ENCODE data around the gene ITGAV.

ITGAV gene

DNA sequence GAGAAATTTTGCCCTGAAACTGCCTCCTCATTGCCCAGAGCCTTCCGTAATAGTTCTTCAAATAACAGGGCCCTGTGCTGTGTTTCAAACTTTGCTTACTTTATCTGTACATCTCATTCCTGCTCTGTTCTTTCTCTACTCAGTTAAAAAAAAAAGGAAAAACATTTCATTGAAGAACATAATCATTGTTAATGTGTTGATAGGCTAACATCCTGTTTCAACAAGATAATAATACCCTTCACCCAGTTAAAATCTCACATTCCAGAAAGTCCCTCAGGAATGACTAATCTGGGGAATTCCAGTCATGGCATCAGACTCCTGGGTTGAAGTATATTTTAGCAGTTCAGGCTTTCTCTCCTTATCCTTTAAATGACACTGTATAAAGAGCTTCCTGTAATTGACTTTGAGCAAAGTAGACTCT lies 45.6 kb upstream of the ITGAV start:
- Histone ChIP-seq H4K20me1 (ENCODE audit: insufficient read depth, low read length) (no peaks in the 10 kb centered on the region), H3K36me3 (replicated peaks; ENCODE audit: low read depth, low read length) (no peaks in the 10 kb centered on the region), H3K27ac (ENCODE audit: low read length) (no peak overlapping the region), H3K27me3 (ENCODE audit: low read depth, low read length) (no peaks in the 10 kb centered on the region), H3K4me1 (ENCODE audit: low read length) (no peaks in the 10 kb centered on the region), H2AFZ (ENCODE audit: low read depth, low read length) (no peak overlapping the region), H3K4me2 (ENCODE audit: low read length) (no peak overlapping the region), H3K9ac (ENCODE audit: low read length) (no peak overlapping the region), H3K79me2 (ENCODE audit: low read length) (no peaks in the 10 kb centered on the region), H3K4me3 (ENCODE audit: low read length) (no peak overlapping the region), H3K9me3 (ENCODE audit: insufficient read depth, low read length) (no peaks in the 10 kb centered on the region)
- TF ChIP-seq EZH2phosphoT487 (IDR thresholded peaks at IDR 0.05; ENCODE audit: low read depth), result no peak
- TF ChIP-seq, protein P1, sequence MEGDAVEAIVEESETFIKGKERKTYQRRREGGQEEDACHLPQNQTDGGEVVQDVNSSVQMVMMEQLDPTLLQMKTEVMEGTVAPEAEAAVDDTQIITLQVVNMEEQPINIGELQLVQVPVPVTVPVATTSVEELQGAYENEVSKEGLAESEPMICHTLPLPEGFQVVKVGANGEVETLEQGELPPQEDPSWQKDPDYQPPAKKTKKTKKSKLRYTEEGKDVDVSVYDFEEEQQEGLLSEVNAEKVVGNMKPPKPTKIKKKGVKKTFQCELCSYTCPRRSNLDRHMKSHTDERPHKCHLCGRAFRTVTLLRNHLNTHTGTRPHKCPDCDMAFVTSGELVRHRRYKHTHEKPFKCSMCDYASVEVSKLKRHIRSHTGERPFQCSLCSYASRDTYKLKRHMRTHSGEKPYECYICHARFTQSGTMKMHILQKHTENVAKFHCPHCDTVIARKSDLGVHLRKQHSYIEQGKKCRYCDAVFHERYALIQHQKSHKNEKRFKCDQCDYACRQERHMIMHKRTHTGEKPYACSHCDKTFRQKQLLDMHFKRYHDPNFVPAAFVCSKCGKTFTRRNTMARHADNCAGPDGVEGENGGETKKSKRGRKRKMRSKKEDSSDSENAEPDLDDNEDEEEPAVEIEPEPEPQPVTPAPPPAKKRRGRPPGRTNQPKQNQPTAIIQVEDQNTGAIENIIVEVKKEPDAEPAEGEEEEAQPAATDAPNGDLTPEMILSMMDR (IDR thresholded peaks at IDR 0.05; ENCODE audit: low read depth, low read length), result no peak

DNA sequence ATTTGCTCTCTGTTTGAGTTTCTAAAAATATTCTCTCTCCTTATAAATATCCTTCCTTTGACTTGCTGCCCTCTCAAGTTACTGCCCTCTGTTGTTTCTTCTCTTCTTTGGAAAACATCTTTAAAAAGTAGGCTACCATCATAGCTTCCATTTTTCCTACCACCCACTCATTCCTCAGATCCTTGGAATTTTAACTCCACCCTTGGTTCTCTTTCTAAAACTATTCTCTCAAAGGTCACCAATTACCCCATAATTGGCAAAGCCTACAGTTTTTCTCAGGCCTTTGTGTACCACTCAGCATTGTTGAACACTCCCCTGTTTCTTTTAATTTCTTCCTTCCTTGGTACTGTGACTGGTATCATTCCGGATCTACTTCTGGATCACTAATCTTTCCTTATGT lies 43.0 kb upstream of the ITGAV start:
- no peaks in the 10 kb centered on the region for H3K9me3 ChIP-seq (ENCODE audit: insufficient read depth, low read length)
- H3K9ac ChIP-seq (ENCODE audit: low read length), result no peak overlapping the region
- H4K20me1 ChIP-seq (ENCODE audit: insufficient read depth, low read length), result no peaks in the 10 kb centered on the region
- TF ChIP-seq EZH2phosphoT487 (IDR thresholded peaks at IDR 0.05; ENCODE audit: low read depth), result no peak
- TF ChIP-seq, protein P1 (IDR thresholded peaks at IDR 0.05; ENCODE audit: low read depth, low read length), result no peak
- no peaks in the 10 kb centered on the region for H3K36me3 ChIP-seq (replicated peaks; ENCODE audit: low read depth, low read length)
- no peak overlapping the region for H3K27ac ChIP-seq (ENCODE audit: low read length)
- no peaks in the 10 kb centered on the region for H3K4me1 ChIP-seq (ENCODE audit: low read length)
- no peak overlapping the region for H3K4me2 ChIP-seq (ENCODE audit: low read length)
- no peaks in the 10 kb centered on the region for H3K27me3 ChIP-seq (ENCODE audit: low read depth, low read length)
- H2AFZ ChIP-seq (ENCODE audit: low read depth, low read length), result no peak overlapping the region
- H3K79me2 ChIP-seq (ENCODE audit: low read length), result no peaks in the 10 kb centered on the region
- no peak overlapping the region for H3K4me3 ChIP-seq (ENCODE audit: low read length)

DNA sequence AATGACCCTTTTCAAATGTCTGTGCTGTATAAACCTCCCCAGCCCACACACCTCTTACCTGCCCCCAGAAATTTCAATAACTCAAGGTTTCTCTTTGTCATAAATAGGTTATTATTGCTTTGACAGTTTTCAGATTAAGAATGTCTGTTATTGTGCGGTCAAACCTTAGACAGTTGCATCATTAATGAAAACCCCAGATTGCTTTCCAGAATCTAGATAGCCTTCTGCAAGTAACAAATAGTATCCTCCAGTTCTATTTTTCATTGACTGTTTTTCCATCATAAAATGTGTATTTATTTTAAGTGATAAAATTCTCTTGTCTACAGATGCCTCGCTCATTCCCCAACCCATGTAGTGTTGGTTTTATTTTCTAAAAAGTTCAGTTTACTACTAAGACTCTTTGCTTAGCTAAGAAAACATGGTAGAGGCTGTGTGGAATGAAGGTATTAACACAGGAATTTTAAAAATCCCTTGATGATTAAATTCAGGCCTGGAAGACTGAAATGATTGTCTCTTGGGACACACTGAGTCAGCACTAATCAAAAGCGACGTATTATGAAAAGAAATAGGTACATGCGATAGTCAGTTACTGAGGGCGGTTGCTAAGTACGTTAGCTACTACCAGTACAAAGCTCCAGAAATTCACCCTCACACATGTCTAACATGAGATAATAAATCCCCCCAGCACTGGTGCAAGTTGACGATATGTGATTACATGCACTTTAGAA lies 38.4 kb upstream of the ITGAV start:
- no peak overlapping the region for H3K27ac ChIP-seq (ENCODE audit: low read length)
- H3K9ac ChIP-seq (ENCODE audit: low read length), result no peak overlapping the region
- H2AFZ ChIP-seq (ENCODE audit: low read depth, low read length), result no peak overlapping the region
- H3K9me3 ChIP-seq (ENCODE audit: insufficient read depth, low read length), result no peaks in the 10 kb centered on the region
- TF ChIP-seq, protein P1 (IDR thresholded peaks at IDR 0.05; ENCODE audit: low read depth, low read length), result no peak
- TF ChIP-seq EZH2phosphoT487 (IDR thresholded peaks at IDR 0.05; ENCODE audit: low read depth), result no peak
- H3K27me3 ChIP-seq (ENCODE audit: low read depth, low read length), result no peaks in the 10 kb centered on the region
- no peaks in the 10 kb centered on the region for H4K20me1 ChIP-seq (ENCODE audit: insufficient read depth, low read length)
- H3K4me2 ChIP-seq (ENCODE audit: low read length), result no peak overlapping the region
- H3K79me2 ChIP-seq (ENCODE audit: low read length), result no peaks in the 10 kb centered on the region
- H3K4me1 ChIP-seq (ENCODE audit: low read length), result no peaks in the 10 kb centered on the region
- no peaks in the 10 kb centered on the region for H3K36me3 ChIP-seq (replicated peaks; ENCODE audit: low read depth, low read length)
- no peak overlapping the region for H3K4me3 ChIP-seq (ENCODE audit: low read length)

DNA sequence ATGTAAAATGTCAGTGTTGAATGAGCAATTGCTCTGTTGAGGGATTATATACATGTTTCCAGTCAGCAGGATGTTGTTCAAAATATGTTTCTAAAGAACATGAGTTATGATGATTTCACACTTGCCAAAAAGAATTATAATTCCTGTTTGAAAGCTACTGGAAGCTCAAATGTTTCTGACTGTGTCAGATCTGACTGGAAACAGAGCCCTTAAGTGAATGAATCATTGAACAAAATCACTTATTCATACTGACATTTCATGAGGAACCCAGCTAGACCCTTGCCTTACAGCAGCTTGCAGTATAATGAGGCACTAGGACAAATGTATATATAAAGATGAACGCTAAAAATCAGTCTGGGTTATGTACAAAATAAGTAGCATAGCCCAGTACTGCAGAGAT lies 35.4 kb upstream of the ITGAV start:
- TF ChIP-seq EZH2phosphoT487 (IDR thresholded peaks at IDR 0.05; ENCODE audit: low read depth), result no peak
- TF ChIP-seq, protein P1 (IDR thresholded peaks at IDR 0.05; ENCODE audit: low read depth, low read length), result no peak
- no peak overlapping the region for H3K9ac ChIP-seq (ENCODE audit: low read length)
- no peaks in the 10 kb centered on the region for H3K27me3 ChIP-seq (ENCODE audit: low read depth, low read length)
- H3K4me2 ChIP-seq (ENCODE audit: low read length), result no peak overlapping the region
- no peak overlapping the region for H3K4me3 ChIP-seq (ENCODE audit: low read length)
- no peaks in the 10 kb centered on the region for H3K9me3 ChIP-seq (ENCODE audit: insufficient read depth, low read length)
- H2AFZ ChIP-seq (ENCODE audit: low read depth, low read length), result no peak overlapping the region
- H3K27ac ChIP-seq (ENCODE audit: low read length), result no peak overlapping the region
- H3K36me3 ChIP-seq (replicated peaks; ENCODE audit: low read depth, low read length), result no peaks in the 10 kb centered on the region
- no peaks in the 10 kb centered on the region for H3K79me2 ChIP-seq (ENCODE audit: low read length)
- H4K20me1 ChIP-seq (ENCODE audit: insufficient read depth, low read length), result no peaks in the 10 kb centered on the region
- H3K4me1 ChIP-seq (ENCODE audit: low read length), result no peaks in the 10 kb centered on the region
